ENCODE measurements around the gene SPDYE1. TPM values are rescaled to one million over a fixed set of nuclear protein-coding genes. Genes with fewer than 3 reads are reported as not detected.
"Not testable (repeated sequence)": the region's sequence is repeated elsewhere in the genome, so short reads cannot be mapped to it uniquely, and the experiment has no call there.

The SPDYE1 gene
- total and polyA plus RNA-seq, 5 donors = 0.02 to 0.14 TPM; not detected in 3

DNA sequence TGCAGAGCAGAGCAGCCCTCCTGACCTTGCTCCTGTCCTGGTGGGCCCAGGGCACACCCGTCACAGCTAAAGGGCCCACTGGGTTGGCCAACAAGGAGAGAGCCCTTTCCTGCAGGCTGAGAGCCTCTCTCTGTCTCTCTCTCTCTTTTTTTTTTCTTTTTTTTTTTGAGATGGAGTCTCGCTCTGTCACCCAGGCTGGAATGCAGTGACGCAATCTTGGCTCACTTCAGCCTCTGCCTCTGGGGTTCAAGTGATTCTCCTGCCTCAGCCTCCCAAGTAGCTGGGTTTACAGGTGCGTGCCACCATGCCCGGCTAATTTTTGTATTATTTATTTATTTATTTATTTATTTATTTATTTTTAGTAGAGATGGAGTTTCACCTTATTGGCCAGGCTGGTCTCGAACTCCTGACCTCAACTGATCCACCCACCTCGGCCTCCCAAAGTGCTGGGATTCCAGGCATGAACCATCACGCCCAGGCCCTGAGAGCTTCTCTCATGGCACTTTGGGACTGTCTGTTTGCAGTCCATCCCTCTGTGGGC lies 23.6 kb upstream of the SPDYE1 start:
- intact Hi-C loops (cut with DNase I); H3K4me3 ChIP-seq (ENCODE audit: low read length); H3K4me1 ChIP-seq (ENCODE audit: control insufficient read depth, insufficient read depth, low read length); H3K27me3 ChIP-seq (ENCODE audit: control insufficient read depth, insufficient read depth); H3K27ac ChIP-seq (ENCODE audit: low read length); ATAC-seq; DNase-seq; H3K9me3 ChIP-seq (ENCODE audit: control insufficient read depth, low read length): not testable (repeated sequence)
- 88% methylated on average over 7 of the region's 8 CpGs for WGBS

DNA sequence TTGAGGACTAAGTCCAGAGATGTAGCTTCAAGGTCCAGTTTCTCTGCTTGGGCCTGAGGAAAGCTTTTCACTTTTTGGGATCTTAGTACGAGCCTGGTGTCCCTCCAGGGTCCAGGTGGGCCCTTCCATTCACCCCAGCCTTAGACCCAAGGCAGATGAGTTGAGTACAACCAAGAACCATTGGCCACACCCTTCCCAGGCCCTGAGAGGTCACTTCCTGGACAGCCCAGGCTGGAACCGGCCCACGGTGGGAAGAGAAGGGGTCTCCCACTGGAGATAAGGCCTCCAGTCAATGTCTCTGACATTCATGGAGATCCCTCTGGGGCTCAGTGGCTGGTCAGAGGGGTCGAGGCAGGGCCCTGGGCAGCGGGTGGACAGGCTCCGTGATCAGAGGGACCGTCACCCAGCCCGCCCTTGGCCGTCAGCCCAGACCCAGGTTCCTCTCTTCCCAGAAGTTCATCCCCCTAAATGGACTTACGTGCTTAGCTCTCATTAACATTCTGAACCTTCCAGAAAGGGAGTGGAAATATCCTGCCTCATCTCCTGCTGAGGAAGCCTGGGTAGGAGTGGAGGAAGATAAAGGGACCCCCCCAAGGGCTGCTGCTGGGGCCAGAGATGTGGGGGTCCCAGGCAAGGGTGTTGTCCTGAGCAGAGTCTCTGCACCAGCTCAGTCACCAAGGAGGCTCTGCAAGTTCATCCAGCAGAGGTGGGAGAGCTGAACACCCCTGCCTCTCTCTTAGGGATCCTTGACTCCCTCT lies 22.8 kb upstream of the SPDYE1 start:
- H3K9me3 ChIP-seq (ENCODE audit: control insufficient read depth, low read length); H3K4me1 ChIP-seq (ENCODE audit: control insufficient read depth, insufficient read depth, low read length); intact Hi-C loops (cut with DNase I); H3K27ac ChIP-seq (ENCODE audit: low read length); H3K4me3 ChIP-seq (ENCODE audit: low read length); H3K27me3 ChIP-seq (ENCODE audit: control insufficient read depth, insufficient read depth): not testable (repeated sequence)
- peak in 2 of 3 donors; percentile 29 to 42 for DNase-seq
- ATAC-seq = peak in 1 of 2 donors; percentile 31
- 69% methylated on average over 10 of the region's 10 CpGs for whole genome bisulfite sequencing

DNA sequence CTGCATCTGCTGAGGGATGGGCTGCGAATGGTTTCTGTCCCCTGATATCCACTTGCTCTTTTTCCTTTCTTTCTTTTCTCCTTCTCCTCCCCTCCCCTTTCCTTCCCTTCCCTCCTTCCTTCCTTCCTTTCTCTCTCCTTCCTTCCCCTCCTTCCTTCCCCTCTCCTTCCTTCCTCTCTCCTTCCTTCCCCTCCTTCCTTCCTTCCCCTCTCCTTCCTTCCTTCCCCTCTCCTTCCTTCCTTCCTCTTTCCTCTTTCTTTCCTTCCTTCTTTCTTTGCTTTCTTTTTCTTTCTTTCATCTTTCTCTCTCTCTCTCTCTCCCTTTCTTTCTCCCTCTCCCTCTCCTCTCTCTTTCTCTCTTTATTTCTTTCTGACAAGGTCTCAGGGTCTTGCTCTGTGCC lies 20.2 kb upstream of the SPDYE1 start:
- no peak overlapping the region for H3K27ac ChIP-seq (ENCODE audit: low read length)
- H3K9me3 ChIP-seq (ENCODE audit: control insufficient read depth, low read length) = no peaks in the 10 kb centered on the region
- H3K4me3 ChIP-seq (ENCODE audit: low read length) = no peak overlapping the region
- intact Hi-C loops (cut with DNase I) = no loop called here
- DNase-seq (no peak), ATAC-seq (no peak)
- no peaks in the 10 kb centered on the region for H3K27me3 ChIP-seq (ENCODE audit: control insufficient read depth, insufficient read depth)
- 94% methylated on average over 1 of the region's 1 CpG for WGBS
- no peaks in the 10 kb centered on the region for H3K4me1 ChIP-seq (ENCODE audit: control insufficient read depth, insufficient read depth, low read length)

DNA sequence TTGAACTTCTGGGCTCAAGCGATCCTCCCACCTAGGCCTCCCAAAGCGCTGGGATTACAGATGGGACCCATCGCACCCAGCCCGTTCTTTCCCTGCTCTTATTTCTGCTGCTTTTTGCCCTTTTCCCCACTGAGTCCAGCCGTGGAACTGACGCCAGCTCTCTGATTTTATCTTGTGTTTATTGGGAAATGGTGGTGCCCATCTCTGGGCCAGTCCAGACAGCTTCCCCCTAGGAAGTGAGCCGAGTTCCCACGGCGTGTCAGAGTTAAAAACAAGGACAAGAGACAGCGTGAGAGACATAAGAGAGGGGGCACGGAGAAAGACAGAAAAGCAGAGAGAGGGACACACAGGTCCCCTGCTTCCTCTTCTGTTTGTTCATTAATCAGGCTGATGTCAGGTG lies 19.6 kb upstream of the SPDYE1 start:
- intact Hi-C loops (cut with DNase I); DNase-seq: not testable (repeated sequence)
- 90% methylated on average over 11 of the region's 11 CpGs for WGBS

DNA sequence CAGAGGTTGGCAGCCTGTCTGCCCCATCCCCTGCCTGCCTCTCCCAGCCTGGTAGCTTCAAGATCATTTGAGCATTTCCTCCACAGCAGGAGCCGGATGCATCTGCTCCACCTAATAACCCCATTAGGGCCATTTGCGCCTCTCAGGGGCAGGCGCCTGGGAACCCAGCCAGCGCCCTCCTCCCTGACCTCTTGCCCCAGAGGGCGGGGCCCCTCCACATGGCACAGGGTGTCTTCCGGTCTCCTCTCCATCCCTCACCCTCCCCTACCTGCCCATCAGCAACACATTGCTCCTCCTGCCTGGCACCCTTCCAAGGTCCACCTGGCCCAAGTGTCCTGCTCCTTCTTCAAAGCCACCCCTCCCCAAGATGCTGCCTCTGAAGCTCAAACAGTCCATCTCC lies 14.8 kb upstream of the SPDYE1 start:
- intact Hi-C loops (cut with DNase I); ATAC-seq; H3K4me3 ChIP-seq (ENCODE audit: low read length); H3K4me1 ChIP-seq (ENCODE audit: control insufficient read depth, insufficient read depth, low read length); H3K27me3 ChIP-seq (ENCODE audit: control insufficient read depth, insufficient read depth); H3K9me3 ChIP-seq (ENCODE audit: control insufficient read depth, low read length); DNase-seq; H3K27ac ChIP-seq (ENCODE audit: low read length): not testable (repeated sequence)
- 63% methylated on average over 4 of the region's 6 CpGs for WGBS

More for the DNA sequence above, 19.6 kb upstream of the SPDYE1 start:
- not testable (repeated sequence) for ATAC-seq; H3K9me3 ChIP-seq (ENCODE audit: control insufficient read depth, low read length); H3K27me3 ChIP-seq (ENCODE audit: control insufficient read depth, insufficient read depth); H3K4me3 ChIP-seq (ENCODE audit: low read length); H3K4me1 ChIP-seq (ENCODE audit: control insufficient read depth, insufficient read depth, low read length); H3K27ac ChIP-seq (ENCODE audit: low read length)

DNA sequence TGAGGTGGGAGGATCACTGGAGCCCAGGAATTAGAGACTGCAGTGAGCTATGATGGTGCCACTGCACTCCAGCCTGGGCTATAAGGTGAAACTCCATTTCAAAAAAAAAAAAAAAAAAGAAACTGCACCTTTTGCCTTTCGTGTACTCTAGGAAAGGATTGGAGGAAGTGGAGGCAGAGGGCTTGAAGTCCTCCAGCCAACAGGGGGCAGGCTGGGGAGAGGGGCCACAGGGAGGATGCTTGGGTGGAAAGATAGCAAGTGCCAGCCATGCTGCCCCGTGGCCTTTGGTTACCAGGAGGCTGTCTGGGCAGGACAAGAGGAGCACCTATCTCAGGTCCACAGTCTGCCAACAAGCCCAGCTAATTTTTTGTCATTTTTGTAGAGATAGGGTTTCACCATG lies 14.0 kb upstream of the SPDYE1 start:
- DNase-seq; H3K9me3 ChIP-seq (ENCODE audit: control insufficient read depth, low read length); ATAC-seq; H3K4me3 ChIP-seq (ENCODE audit: low read length); intact Hi-C loops (cut with DNase I); H3K4me1 ChIP-seq (ENCODE audit: control insufficient read depth, insufficient read depth, low read length); H3K27ac ChIP-seq (ENCODE audit: low read length); H3K27me3 ChIP-seq (ENCODE audit: control insufficient read depth, insufficient read depth): not testable (repeated sequence)
- 80% methylated on average over 1 of the region's 2 CpGs for WGBS

DNA sequence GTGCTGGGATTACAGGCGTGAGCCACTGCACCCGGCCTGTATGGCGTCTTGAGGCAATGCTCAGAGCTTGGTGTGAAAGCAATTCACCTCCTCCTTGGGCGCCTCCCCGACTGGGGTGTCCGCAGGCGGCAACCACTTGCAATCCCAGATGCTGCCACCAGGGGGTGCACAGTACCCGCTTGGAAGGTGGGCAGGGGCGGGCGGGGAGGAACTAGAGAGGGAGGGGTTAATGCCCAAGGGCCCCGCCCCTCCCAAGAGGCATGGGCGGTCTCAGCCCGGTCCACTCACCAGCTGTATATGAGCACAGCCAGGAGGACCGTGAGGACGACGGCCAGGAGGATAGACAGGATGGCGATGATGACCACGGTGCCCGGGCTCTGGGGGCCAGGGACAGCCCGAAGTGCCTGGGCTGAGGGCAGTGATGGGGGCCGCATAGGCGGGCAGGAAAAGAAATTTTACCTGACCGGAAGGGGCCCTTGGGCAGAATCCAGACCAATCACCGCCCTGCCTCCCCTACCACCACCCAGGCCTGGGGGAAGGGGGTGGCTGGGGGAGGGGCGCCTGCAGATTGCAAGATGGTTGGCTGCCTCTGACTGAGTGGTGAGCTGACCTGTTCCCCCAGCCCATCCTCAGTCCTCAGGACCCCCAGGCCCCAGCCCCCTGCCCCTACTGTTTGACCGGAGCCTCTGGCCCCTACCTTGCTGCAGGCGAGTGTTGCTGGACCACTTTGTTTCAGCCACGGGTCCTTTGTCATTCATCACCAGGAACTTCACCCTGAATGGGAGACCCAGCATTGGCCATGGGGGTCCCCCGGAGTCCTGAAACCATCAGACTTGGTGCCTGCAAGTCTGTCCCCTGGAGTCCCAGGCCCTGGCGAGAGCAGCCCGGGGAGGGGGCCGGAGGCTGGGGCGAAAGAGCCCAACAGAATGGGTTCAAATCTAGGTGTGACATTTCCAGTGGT lies 11.5 kb upstream of the SPDYE1 start:
- DNase-seq (peak; percentile 70 to 95 (median 88)), ATAC-seq (peak; percentile 86 to 90)
- H3K4me1 ChIP-seq (ENCODE audit: control insufficient read depth, insufficient read depth, low read length); H3K9me3 ChIP-seq (ENCODE audit: control insufficient read depth, low read length); H3K27ac ChIP-seq (ENCODE audit: low read length); H3K4me3 ChIP-seq (ENCODE audit: low read length); H3K27me3 ChIP-seq (ENCODE audit: control insufficient read depth, insufficient read depth); intact Hi-C loops (cut with DNase I): not testable (repeated sequence)
- WGBS = 24% methylated on average over 31 of the region's 33 CpGs

DNA sequence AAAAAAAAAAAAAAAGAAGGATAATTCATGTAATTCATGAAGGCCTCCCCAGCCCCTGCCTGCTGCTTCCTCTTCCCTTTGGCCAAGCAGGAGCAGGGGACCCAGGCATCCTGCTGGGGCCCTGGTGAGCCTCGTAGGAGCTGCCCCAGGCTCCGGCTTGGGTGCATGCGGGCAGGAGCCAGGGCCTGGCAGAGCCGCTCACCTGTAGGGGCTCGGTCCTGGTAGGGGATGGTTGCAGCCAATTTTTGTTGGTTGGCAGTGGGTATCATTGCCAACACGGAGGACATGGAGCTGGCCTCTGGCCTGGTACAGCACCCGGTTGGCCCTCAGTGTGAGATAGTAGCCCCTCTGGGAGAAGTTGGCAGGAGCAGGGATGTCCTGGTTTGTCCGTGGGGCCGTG lies 10.2 kb upstream of the SPDYE1 start:
- ATAC-seq; H3K27me3 ChIP-seq (ENCODE audit: control insufficient read depth, insufficient read depth); H3K4me1 ChIP-seq (ENCODE audit: control insufficient read depth, insufficient read depth, low read length); H3K4me3 ChIP-seq (ENCODE audit: low read length); DNase-seq; H3K27ac ChIP-seq (ENCODE audit: low read length); H3K9me3 ChIP-seq (ENCODE audit: control insufficient read depth, low read length); intact Hi-C loops (cut with DNase I): not testable (repeated sequence)
- 85% methylated on average over 9 of the region's 9 CpGs for WGBS

DNA sequence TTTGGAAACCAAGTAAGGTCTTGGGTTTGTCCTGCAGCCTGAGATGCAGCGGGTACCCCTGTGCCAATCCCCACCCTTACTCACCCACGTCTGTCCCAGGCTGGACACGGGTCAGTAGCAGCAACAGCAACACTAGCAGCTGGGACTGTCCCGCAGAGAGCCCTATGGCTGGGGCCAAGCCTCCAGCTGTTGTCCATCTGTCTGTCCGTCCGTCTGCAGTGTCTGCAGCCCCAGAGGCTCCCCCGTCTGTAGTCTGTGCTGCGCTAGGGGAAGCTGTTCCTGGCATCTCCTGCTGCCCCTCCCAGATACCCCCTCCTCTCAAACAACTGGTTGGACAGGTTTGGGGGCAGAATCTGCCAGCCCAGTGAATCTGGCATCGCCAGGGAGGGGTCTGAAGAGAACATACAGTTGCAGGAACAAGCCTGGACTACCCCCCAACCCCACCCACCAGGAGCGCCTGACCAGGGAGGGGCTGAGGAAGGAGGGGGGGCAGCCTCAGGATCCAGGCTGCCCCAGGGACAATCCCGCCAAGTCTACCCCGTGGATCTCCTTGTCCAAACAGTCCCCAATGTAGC lies 7.6 kb upstream of the SPDYE1 start:
- 60% methylated on average over 12 of the region's 12 CpGs for WGBS

DNA sequence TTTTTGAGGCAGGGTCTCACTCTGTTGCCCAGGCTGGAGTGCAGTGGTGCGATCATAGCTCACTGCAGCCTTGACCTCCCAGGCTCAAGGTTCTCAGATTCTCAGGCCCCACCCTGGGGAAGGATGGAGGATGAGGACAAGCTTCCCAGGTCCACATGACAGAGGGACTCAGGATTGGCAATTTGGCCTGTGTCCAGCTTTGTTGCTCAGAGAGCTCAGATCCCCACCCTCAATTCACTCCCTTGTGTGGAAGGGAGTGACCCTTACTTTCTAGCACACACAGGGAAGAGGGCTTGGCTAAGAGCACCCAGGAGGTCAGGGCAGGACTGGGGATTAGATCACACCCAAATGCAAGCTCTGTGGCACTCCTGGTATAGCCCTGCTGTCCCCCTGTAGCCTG lies 6.9 kb upstream of the SPDYE1 start:
- WGBS = 96% methylated on average over 1 of the region's 1 CpG

More for the DNA sequence above, 7.6 kb upstream of the SPDYE1 start:
- H3K27me3 ChIP-seq (ENCODE audit: control insufficient read depth, insufficient read depth); H3K4me1 ChIP-seq (ENCODE audit: control insufficient read depth, insufficient read depth, low read length); intact Hi-C loops (cut with DNase I); H3K27ac ChIP-seq (ENCODE audit: low read length); H3K4me3 ChIP-seq (ENCODE audit: low read length); H3K9me3 ChIP-seq (ENCODE audit: control insufficient read depth, low read length): not testable (repeated sequence)
- peak in 1 of 3 donors; percentile 60 for DNase-seq
- ATAC-seq = peak in 1 of 2 donors; percentile 2

More for the DNA sequence above, 6.9 kb upstream of the SPDYE1 start:
- ATAC-seq; H3K27ac ChIP-seq (ENCODE audit: low read length); H3K27me3 ChIP-seq (ENCODE audit: control insufficient read depth, insufficient read depth); H3K4me1 ChIP-seq (ENCODE audit: control insufficient read depth, insufficient read depth, low read length); DNase-seq; H3K9me3 ChIP-seq (ENCODE audit: control insufficient read depth, low read length); H3K4me3 ChIP-seq (ENCODE audit: low read length); intact Hi-C loops (cut with DNase I): not testable (repeated sequence)

Data from right cardiac atrium (tissue), 5 donors.